IPS-20b (cell line): ENCODE measurements around the gene GPC5.
"Not testable (repeated sequence)": the region's sequence is repeated elsewhere in the genome, so short reads cannot be mapped to it uniquely, and the experiment has no call there.

Source experiments
- H3K27ac ChIP-seq: one replicate; pipeline ENCODE4 v1.5.1; 2013; ENCODE audit warnings: low read length
- H3K27me3 ChIP-seq: 2 replicates; pipeline ENCODE4 v1.6.1; 2013; ENCODE audit warnings: mild to moderate bottlenecking, low read length, inconsistent platforms; ENCODE audit not compliant: insufficient read depth
- H3K36me3 ChIP-seq: 2 replicates; pipeline ENCODE4 v1.6.1; 2013; ENCODE audit warnings: low read depth, mild to moderate bottlenecking, inconsistent platforms, low read length, moderate library complexity; ENCODE audit not compliant: insufficient read depth
- H3K4me1 ChIP-seq: 2 replicates; pipeline ENCODE4 v1.6.1; 2013; ENCODE audit warnings: mild to moderate bottlenecking, control low read depth, inconsistent platforms, low read length, moderate library complexity; ENCODE audit not compliant: insufficient read depth
- H3K4me3 ChIP-seq: 2 replicates; pipeline ENCODE4 v1.5.1; 2013; ENCODE audit warnings: mild to moderate bottlenecking, low read length, inconsistent platforms
- H3K9ac ChIP-seq: 2 replicates; pipeline ENCODE4 v1.6.1; 2013; ENCODE audit warnings: low read depth, mild to moderate bottlenecking, inconsistent platforms, low read length, moderate library complexity
- H3K9me3 ChIP-seq: 2 replicates; pipeline ENCODE4 v1.6.1; 2013; ENCODE audit warnings: mild to moderate bottlenecking, low read depth, low read length, inconsistent platforms; ENCODE audit not compliant: insufficient read depth

GPC5 gene

DNA sequence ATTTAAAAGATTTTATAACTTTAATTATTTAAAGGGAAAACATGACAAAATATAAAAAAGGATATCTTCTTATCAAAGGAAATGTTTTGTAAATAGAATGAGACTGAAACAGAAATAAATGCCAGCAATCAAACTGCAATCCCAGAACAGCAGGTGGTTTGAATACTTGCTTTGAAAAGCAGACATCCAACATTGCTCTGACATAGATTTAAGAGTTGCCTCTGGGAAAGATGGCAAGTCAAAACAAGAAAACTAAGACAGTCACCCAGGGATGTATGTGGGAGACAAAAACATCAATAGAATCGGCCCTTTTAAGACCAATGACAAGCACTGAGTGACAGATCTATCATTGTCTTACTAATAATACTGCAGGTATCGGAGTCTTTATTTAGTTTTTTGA lies 1038.5 kb downstream of the GPC5 start:
- no peaks in the 10 kb centered on the region for H3K36me3 ChIP-seq
- H3K27ac ChIP-seq, result no peak overlapping the region
- H3K9ac ChIP-seq, result no peak overlapping the region
- no peak overlapping the region for H3K4me3 ChIP-seq
- no peaks in the 10 kb centered on the region for H3K4me1 ChIP-seq
- H3K9me3 ChIP-seq, result no peaks in the 10 kb centered on the region
- H3K27me3 ChIP-seq, result no peaks in the 10 kb centered on the region

DNA sequence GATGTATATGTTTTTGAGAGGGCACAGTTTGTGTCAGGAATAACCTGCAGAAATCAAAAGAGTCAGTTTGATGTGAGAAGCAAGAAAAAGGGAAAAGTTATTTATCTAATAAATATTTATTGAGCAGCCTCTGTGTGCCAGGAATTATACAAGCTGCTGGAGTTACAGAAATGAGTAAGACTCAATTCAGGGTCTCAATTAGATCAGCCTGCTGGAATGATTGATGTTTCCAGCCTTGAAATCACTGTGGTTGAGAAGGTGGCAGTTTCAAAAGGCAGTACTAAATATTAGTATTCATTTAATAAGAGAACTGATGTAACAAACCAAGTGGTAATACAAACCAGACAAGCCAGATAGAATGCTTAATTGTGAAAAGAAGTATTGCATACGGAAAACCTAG lies 1045.8 kb downstream of the GPC5 start:
- Histone ChIP-seq H3K9me3 (no peaks in the 10 kb centered on the region), H3K4me3 (no peak overlapping the region), H3K27ac (no peak overlapping the region), H3K27me3 (no peaks in the 10 kb centered on the region), H3K36me3 (no peaks in the 10 kb centered on the region), H3K4me1 (no peaks in the 10 kb centered on the region), H3K9ac (no peak overlapping the region)

DNA sequence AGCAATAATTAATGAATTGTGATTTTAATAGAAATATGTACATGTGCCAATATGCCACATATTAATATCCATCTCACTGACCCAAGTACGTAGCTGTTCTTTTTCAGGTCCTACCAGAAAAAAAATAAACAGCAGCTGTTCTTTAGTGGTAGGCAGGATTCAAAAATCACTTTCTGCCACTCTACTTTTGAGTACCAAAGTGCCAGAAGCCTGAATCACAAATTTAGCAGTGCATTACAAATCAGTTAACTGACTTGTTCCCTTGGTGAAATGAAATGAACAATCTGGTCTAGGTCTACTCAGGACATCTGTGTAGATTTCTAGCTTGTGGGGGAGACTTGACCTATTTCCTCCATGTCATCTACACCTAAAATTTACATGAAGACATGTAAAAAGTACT lies 1052.6 kb downstream of the GPC5 start:
- no peaks in the 10 kb centered on the region for H3K9me3 ChIP-seq
- no peak overlapping the region for H3K9ac ChIP-seq
- H3K27me3 ChIP-seq, result no peaks in the 10 kb centered on the region
- H3K4me3 ChIP-seq, result no peak overlapping the region
- no peaks in the 10 kb centered on the region for H3K36me3 ChIP-seq
- H3K27ac ChIP-seq, result no peak overlapping the region
- H3K4me1 ChIP-seq, result no peaks in the 10 kb centered on the region

DNA sequence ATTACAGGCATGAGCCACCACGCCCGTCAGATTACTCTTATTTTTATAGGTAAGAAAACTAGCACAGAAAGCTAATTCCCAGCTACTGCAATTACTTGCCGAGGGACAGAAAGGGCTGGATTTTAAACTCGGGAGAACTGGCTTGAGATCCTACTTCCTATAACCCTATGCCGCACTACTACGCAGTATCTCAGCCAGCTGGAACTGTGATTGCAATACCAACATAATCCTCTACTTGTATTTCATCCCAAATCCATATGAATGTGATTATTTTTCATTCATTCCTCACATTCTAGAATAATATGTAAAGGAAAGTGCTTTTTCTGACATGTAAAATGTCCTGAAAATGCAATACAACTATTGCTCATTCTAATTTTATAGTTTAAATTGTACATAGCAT lies 1054.4 kb downstream of the GPC5 start:
- H3K27me3 ChIP-seq, result no peaks in the 10 kb centered on the region
- no peak overlapping the region for H3K4me3 ChIP-seq
- no peaks in the 10 kb centered on the region for H3K4me1 ChIP-seq
- no peak overlapping the region for H3K9ac ChIP-seq
- no peaks in the 10 kb centered on the region for H3K36me3 ChIP-seq
- no peaks in the 10 kb centered on the region for H3K9me3 ChIP-seq
- H3K27ac ChIP-seq, result no peak overlapping the region

DNA sequence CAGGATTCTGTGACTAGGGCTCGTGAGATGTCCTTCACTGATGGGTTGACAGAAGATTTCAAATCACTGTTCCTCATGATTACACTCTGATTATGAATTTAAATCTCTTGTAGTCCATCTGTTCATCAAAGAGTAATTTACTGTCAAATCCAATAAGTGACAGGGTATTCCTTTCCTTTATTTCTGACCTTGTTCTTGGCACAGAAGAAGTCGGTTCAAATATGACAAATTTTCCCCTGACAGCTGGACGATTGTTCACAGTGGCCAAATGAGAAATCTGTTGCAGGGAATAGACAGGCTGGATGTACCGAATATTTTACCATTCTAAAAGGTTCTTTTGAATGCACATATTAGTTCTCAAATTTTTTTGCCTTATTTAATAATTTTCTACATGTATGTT lies 1060.9 kb downstream of the GPC5 start:
- H3K9ac ChIP-seq, result no peak overlapping the region
- H3K4me3 ChIP-seq, result no peak overlapping the region
- no peak overlapping the region for H3K27ac ChIP-seq
- H3K4me1 ChIP-seq, result no peaks in the 10 kb centered on the region
- H3K36me3 ChIP-seq, result no peaks in the 10 kb centered on the region
- H3K9me3 ChIP-seq, result no peaks in the 10 kb centered on the region
- H3K27me3 ChIP-seq, result no peaks in the 10 kb centered on the region

DNA sequence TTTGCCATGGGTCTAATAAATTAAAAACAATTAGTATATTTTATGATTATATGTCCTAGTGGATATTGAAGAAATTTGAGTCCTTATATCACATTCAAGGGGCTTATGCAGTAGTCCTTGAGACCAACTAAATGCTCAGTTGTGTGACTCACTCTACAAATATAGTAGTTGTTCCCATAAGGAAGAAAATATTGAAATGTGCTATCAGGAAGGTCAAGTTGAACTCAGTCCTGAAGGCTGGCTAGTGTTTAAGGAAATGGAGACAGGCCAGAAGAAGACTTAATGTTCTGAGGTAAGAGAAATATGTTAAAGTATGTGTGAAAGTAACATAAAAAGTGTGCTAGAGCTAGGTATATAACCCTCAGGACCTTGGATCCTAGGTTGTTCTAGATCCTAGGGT lies 1062.1 kb downstream of the GPC5 start:
- H3K27ac ChIP-seq, result no peak overlapping the region
- H3K27me3 ChIP-seq, result no peaks in the 10 kb centered on the region
- no peaks in the 10 kb centered on the region for H3K9me3 ChIP-seq
- no peak overlapping the region for H3K4me3 ChIP-seq
- no peak overlapping the region for H3K9ac ChIP-seq
- no peaks in the 10 kb centered on the region for H3K36me3 ChIP-seq
- H3K4me1 ChIP-seq, result no peaks in the 10 kb centered on the region

DNA sequence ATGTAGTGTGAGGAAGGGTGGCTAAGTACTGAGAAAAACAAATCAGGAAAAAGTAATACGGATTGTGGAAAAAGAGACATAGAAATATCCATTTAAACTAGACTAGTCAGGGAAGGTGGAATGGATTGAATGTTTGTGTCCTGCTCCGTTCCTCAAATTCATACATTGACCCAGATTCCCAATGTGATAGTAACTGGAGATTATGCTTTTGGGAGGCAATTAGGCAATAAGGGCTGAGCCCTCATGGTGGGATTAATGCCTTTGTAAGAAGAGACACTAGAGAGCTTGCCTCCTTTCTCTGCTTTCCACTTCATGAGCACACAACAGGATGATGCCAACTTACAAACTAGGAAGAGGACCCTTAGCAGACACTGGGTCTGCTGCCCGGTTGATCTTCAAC lies 1063.0 kb downstream of the GPC5 start:
- Histone ChIP-seq H3K9ac (no peak overlapping the region), H3K36me3 (no peaks in the 10 kb centered on the region), H3K4me3 (no peak overlapping the region), H3K4me1 (no peaks in the 10 kb centered on the region), H3K9me3 (no peaks in the 10 kb centered on the region), H3K27ac (no peak overlapping the region), H3K27me3 (no peaks in the 10 kb centered on the region)

DNA sequence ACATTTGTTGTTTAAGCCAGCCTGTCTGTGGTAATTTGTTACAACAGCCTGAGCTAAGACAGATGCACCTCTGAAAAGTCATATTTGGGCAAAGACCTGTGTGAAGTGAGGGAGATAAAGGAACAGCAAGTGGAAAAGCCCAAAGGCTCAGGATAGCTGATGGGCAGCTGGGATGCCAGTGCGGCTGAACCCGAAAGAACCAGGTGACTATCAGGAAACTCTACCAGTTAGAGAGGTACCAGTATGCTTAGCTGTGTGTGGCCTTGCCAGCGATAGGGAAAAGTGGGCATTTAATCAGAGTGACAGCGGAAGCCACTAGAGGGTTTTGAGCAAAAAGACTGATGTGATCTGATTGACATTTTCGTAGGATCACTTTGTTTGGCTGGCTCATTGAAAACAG lies 1063.4 kb downstream of the GPC5 start:
- Histone ChIP-seq H3K9me3 (no peaks in the 10 kb centered on the region), H3K36me3 (no peaks in the 10 kb centered on the region), H3K27ac (no peak overlapping the region), H3K27me3 (no peaks in the 10 kb centered on the region), H3K4me1 (no peaks in the 10 kb centered on the region), H3K4me3 (no peak overlapping the region), H3K9ac (no peak overlapping the region)

DNA sequence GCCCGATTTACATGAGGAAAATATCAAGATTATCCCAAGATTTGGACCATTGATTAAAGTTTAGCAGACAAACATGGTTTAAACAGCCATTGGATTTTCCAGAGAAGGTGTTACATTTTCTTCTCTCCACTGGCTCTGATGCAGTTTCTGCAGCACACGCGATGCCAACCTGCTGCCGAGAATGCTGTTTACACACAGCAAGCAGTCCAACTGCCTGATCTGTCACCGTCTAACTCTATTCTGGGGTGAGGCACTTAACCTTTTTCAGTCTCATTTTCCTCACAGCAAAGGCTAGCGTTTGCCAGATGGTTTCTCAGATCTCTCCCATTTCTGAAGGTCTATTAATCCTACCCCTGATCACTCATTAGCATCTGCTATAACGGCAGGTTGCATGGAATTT lies 1064.7 kb downstream of the GPC5 start:
- Histone ChIP-seq H3K4me1 (no peaks in the 10 kb centered on the region), H3K9me3 (no peaks in the 10 kb centered on the region), H3K27ac (no peak overlapping the region), H3K4me3 (no peak overlapping the region), H3K9ac (no peak overlapping the region), H3K27me3 (no peaks in the 10 kb centered on the region), H3K36me3 (no peaks in the 10 kb centered on the region)

DNA sequence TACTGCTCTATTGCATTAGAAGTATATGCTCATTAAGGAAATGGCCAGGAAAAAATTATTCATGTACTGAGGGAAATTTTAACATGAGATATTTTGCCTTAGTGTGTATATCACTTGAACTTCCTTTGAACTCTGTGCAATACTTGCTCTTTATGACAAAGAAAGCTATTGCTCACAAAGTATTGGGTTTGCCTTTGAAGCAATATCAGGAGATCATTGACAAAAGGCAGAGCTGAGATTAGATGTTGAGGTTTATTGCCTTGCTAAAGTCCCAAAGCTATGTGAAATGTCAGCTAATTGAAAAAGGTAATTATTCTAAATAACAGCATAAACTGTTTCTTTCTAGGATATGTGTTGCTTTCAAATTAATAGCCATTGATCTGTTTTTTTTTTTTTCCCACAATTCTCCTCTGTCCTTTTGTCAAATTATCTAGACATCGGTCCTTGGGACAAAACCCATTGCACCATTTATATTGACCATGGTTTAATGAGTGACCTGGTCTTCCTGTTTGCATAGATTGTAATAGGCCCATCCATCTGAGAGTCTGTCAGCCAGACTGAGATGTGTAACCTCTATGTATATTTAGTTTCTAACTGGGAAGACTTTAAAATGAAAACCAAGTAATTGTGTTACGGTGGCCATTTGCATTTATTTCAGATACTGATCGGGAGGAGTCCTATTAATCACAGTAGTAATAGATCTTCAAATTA lies 1075.5 kb downstream of the GPC5 start:
- Histone ChIP-seq H3K27me3 (no peaks in the 10 kb centered on the region), H3K36me3 (no peaks in the 10 kb centered on the region), H3K27ac (no peak overlapping the region), H3K9ac (no peak overlapping the region), H3K4me1 (no peaks in the 10 kb centered on the region), H3K9me3 (no peaks in the 10 kb centered on the region), H3K4me3 (no peak overlapping the region)

DNA sequence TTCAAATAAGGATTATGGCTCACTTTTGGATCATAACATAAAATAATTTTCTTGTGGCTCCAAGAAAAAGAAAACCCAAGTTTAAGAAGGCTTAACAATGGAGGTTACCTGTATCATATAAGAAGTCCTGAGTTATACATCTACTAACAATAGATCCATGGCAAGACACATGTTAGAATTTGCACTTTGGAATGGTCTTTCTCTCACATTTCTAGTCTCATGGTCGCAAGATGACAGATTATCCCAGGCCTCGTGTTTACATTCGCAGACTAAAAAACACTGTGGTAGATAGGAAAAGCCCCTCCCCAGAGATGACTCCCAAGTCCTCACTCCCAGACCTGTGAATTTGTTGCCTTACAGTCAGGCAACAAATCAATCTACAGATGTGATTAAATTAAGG lies 1082.0 kb downstream of the GPC5 start:
- Histone ChIP-seq H3K27ac (no peak overlapping the region), H3K9me3 (no peaks in the 10 kb centered on the region), H3K36me3 (no peaks in the 10 kb centered on the region), H3K4me1 (no peaks in the 10 kb centered on the region), H3K4me3 (no peak overlapping the region), H3K27me3 (no peaks in the 10 kb centered on the region), H3K9ac (no peak overlapping the region)

DNA sequence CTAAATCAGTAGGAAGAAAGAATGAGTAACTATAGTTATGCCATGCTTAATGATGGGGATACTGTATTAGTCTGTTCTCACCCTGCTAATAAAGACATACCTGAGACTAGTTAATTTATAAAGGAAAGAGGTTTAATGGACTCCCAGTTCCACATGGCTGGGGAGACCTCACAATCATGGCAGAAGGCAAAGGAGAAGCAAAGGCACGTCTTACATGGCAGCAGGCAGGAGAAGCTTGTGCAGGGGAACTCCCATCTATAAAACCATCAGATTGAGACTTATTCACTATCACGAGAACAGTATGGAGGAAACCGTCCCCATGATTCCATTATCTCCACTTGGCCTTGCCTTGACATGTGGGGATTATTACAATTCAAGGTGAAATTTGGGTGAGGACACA lies 1084.4 kb downstream of the GPC5 start:
- not testable (repeated sequence) for H3K4me3 ChIP-seq, H3K9me3 ChIP-seq, H3K36me3 ChIP-seq, H3K27ac ChIP-seq, H3K4me1 ChIP-seq, H3K9ac ChIP-seq, H3K27me3 ChIP-seq
